SK-N-SH treated with all-trans-retinoic acid at 6 μM for 48 hours (cell line): ENCODE data around the gene APOBEC3H.

Experiments
- ATAC-seq: fragments of 200-7000 bp; cut with Tn5 transposase; 3 replicates; pipeline ENCODE4 v1.9.1; 2020; ENCODE audit warnings: mild to moderate bottlenecking, moderate library complexity
- BACH2 ChIP-seq: fragments of 250-450 bp; sonication (Bioruptor Pico); IDR thresholded peaks from 2 replicates; pipeline ENCODE4 v1.9.0; 2021; ENCODE audit warnings: mild to moderate bottlenecking, borderline replicate concordance
- CSDC2 ChIP-seq: fragments of 250-450 bp; sonication (Bioruptor Pico); IDR thresholded peaks from 2 replicates; pipeline ENCODE4 v1.5.0; 2020; ENCODE audit warnings: mild to moderate bottlenecking, moderate library complexity
- ESRRG ChIP-seq: fragments of 250-450 bp; sonication (Bioruptor Pico); IDR thresholded peaks from 2 replicates; pipeline ENCODE4 v1.6.1; 2021; ENCODE audit warnings: mild to moderate bottlenecking
- ISL1 ChIP-seq: fragments of 250-450 bp; sonication (Bioruptor Pico); IDR thresholded peaks from 2 replicates; pipeline ENCODE4 v2.1.2; 2022; ENCODE audit warnings: mild to moderate bottlenecking, moderate library complexity
- OSR1 ChIP-seq: fragments of 250-450 bp; sonication (Bioruptor Pico); IDR thresholded peaks from 2 replicates; pipeline ENCODE4 v1.8.0; 2022; ENCODE audit warnings: moderate library complexity, mild to moderate bottlenecking, inconsistent platforms
- PPARA ChIP-seq: fragments of 250-450 bp; sonication (Bioruptor Pico); IDR thresholded peaks from 2 replicates; pipeline ENCODE4 v1.5.0; 2020; ENCODE audit warnings: mild to moderate bottlenecking, borderline replicate concordance
- RARB ChIP-seq: fragments of 250-450 bp; sonication (Bioruptor Pico); IDR thresholded peaks from 2 replicates; pipeline ENCODE4 v1.8.0; 2021; ENCODE audit warnings: mild to moderate bottlenecking, moderate library complexity
- SNAI2 ChIP-seq: fragments of 250-450 bp; sonication (Bioruptor Pico); IDR thresholded peaks from 2 replicates; pipeline ENCODE4 v1.5.0; 2020; ENCODE audit warnings: mild to moderate bottlenecking, moderate library complexity
- TCF4 ChIP-seq: fragments of 250-450 bp; sonication (Bioruptor Pico); IDR thresholded peaks from 2 replicates; pipeline ENCODE4 v1.8.0; 2021; ENCODE audit warnings: mild to moderate bottlenecking, moderate library complexity, borderline replicate concordance
- TOX ChIP-seq: fragments of 250-450 bp; sonication (Bioruptor Pico); IDR thresholded peaks from 2 replicates; pipeline ENCODE4 v1.8.0; 2021; ENCODE audit warnings: mild to moderate bottlenecking, moderate library complexity, borderline replicate concordance
- ZC3H10 ChIP-seq: fragments of 250-450 bp; sonication (Bioruptor Pico); IDR thresholded peaks from 2 replicates; pipeline ENCODE4 v1.5.1; 2021; ENCODE audit warnings: mild to moderate bottlenecking, moderate library complexity
- ZFP3 ChIP-seq: fragments of 250-450 bp; sonication (Bioruptor Pico); IDR thresholded peaks from 2 replicates; pipeline ENCODE4 v1.5.0; 2020; ENCODE audit warnings: mild to moderate bottlenecking, moderate library complexity
- ZFP30 ChIP-seq: fragments of 450-650 bp; formaldehyde crosslinking; IDR thresholded peaks from 2 replicates; pipeline ENCODE4 v1.5.0; 2022; ENCODE audit warnings: mild to moderate bottlenecking, moderate library complexity
- ZNF565 ChIP-seq: fragments of 450-650 bp; formaldehyde crosslinking; conservative IDR thresholded peaks from 2 replicates; pipeline ENCODE4 v1.5.0; 2020; ENCODE audit warnings: low read depth, mild to moderate bottlenecking, moderate library complexity
- ZNF70 ChIP-seq: fragments of 450-650 bp; formaldehyde crosslinking; IDR thresholded peaks from 2 replicates; pipeline ENCODE4 v1.5.0; 2020; ENCODE audit warnings: mild to moderate bottlenecking, moderate library complexity
- ZNF8 ChIP-seq: fragments of 450-650 bp; formaldehyde crosslinking; IDR thresholded peaks from 2 replicates; pipeline ENCODE4 v1.5.0; 2020; ENCODE audit warnings: mild to moderate bottlenecking, moderate library complexity
- TF ChIP-seq, protein P1 (sequence below): fragments of 250-450 bp; sonication (Bioruptor Pico); IDR thresholded peaks from 2 replicates; pipeline ENCODE4 v1.5.1; 2021; ENCODE audit warnings: mild to moderate bottlenecking, moderate library complexity
- TF ChIP-seq, protein P2 (sequence below): fragments of 250-450 bp; sonication (Bioruptor Pico); IDR thresholded peaks from 2 replicates; pipeline ENCODE4 v1.8.0; 2021; ENCODE audit warnings: low read depth, mild to moderate bottlenecking, moderate library complexity, borderline replicate concordance
- TF ChIP-seq, protein P3 (sequence below): fragments of 250-450 bp; sonication (Bioruptor Pico); IDR thresholded peaks from 2 replicates; pipeline ENCODE4 v1.8.0; 2020; ENCODE audit warnings: mild to moderate bottlenecking, moderate library complexity, borderline replicate concordance
- TF ChIP-seq, protein P4 (sequence below): fragments of 250-450 bp; sonication (Bioruptor Pico); IDR thresholded peaks from 2 replicates; pipeline ENCODE4 v1.5.1; 2020; ENCODE audit warnings: low read depth, mild to moderate bottlenecking, moderate library complexity

The APOBEC3H gene

DNA sequence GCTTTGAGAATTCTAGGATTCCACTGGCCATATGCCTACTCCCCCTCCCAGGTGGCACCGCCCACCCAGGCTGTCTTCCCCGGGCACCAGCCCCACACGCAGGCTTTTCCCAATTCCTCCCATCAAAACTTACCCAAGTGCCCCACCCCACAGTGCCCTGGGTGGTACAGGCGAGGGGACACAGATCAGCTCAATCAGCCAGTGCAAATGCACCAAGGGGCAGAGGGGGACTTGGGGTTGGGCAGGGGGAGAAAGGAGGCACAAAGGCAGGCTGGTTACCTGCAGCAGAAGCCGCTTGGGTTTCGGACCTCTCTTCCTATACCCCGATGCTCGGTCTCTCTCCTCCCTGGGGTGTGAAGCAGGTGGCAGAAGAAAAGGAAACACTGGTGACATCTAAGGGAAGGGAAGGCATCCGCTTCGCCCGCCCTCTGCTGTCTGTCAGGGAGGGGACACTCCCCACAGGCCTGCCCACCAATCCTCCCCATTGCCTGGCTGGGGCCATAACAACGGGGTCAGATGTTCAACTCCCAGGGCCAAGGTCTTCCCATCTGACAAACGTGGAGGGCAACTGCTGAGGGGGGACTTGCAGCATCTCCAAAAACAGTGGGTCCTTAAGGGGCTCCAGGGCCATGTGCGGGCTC lies 41.4 kb downstream of the APOBEC3H start:
- ATAC-seq, result no peak
- no peak for TF ChIP-seq TCF4 (CRISPR knock-in tag)
- TF ChIP-seq, protein P1, sequence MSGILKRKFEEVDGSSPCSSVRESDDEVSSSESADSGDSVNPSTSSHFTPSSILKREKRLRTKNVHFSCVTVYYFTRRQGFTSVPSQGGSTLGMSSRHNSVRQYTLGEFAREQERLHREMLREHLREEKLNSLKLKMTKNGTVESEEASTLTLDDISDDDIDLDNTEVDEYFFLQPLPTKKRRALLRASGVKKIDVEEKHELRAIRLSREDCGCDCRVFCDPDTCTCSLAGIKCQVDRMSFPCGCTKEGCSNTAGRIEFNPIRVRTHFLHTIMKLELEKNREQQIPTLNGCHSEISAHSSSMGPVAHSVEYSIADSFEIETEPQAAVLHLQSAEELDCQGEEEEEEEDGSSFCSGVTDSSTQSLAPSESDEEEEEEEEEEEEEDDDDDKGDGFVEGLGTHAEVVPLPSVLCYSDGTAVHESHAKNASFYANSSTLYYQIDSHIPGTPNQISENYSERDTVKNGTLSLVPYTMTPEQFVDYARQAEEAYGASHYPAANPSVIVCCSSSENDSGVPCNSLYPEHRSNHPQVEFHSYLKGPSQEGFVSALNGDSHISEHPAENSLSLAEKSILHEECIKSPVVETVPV (CRISPR knock-in tag), result no peak
- no peak for TF ChIP-seq RARB (CRISPR knock-in tag)
- TF ChIP-seq ZNF8 (CRISPR knock-in tag), result no peak
- TF ChIP-seq CSDC2 (CRISPR knock-in tag), result no peak
- TF ChIP-seq TOX (CRISPR knock-in tag), result no peak
- no peak for TF ChIP-seq ZFP3
- no peak for TF ChIP-seq ISL1 (CRISPR knock-in tag)
- no peak for TF ChIP-seq ZC3H10 (CRISPR knock-in tag)
- no peak for TF ChIP-seq PPARA (CRISPR knock-in tag)
- no peak for TF ChIP-seq ZNF70 (CRISPR knock-in tag)
- TF ChIP-seq OSR1 (CRISPR knock-in tag), result no peak
- TF ChIP-seq, protein P2, sequence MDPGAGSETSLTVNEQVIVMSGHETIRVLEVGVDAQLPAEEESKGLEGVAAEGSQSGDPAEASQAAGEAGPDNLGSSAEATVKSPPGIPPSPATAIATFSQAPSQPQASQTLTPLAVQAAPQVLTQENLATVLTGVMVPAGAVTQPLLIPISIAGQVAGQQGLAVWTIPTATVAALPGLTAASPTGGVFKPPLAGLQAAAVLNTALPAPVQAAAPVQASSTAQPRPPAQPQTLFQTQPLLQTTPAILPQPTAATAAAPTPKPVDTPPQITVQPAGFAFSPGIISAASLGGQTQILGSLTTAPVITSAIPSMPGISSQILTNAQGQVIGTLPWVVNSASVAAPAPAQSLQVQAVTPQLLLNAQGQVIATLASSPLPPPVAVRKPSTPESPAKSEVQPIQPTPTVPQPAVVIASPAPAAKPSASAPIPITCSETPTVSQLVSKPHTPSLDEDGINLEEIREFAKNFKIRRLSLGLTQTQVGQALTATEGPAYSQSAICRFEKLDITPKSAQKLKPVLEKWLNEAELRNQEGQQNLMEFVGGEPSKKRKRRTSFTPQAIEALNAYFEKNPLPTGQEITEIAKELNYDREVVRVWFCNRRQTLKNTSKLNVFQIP (CRISPR knock-in tag), result no peak
- TF ChIP-seq, protein P3, sequence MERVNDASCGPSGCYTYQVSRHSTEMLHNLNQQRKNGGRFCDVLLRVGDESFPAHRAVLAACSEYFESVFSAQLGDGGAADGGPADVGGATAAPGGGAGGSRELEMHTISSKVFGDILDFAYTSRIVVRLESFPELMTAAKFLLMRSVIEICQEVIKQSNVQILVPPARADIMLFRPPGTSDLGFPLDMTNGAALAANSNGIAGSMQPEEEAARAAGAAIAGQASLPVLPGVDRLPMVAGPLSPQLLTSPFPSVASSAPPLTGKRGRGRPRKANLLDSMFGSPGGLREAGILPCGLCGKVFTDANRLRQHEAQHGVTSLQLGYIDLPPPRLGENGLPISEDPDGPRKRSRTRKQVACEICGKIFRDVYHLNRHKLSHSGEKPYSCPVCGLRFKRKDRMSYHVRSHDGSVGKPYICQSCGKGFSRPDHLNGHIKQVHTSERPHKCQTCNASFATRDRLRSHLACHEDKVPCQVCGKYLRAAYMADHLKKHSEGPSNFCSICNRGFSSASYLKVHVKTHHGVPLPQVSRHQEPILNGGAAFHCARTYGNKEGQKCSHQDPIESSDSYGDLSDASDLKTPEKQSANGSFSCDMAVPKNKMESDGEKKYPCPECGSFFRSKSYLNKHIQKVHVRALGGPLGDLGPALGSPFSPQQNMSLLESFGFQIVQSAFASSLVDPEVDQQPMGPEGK (CRISPR knock-in tag), result no peak
- TF ChIP-seq ESRRG (CRISPR knock-in tag), result no peak

GRCh38 chr22:39139933-39140332 lies 42.9 kb downstream of the APOBEC3H start:
- no peak for TF ChIP-seq ZFP3
- no peak for TF ChIP-seq RARB (CRISPR knock-in tag)
- no peak for TF ChIP-seq ZNF70 (CRISPR knock-in tag)
- no peak for TF ChIP-seq CSDC2 (CRISPR knock-in tag)
- no peak for TF ChIP-seq PPARA (CRISPR knock-in tag)
- no peak for TF ChIP-seq TCF4 (CRISPR knock-in tag)
- TF ChIP-seq ESRRG (CRISPR knock-in tag), result no peak
- TF ChIP-seq, protein P4, sequence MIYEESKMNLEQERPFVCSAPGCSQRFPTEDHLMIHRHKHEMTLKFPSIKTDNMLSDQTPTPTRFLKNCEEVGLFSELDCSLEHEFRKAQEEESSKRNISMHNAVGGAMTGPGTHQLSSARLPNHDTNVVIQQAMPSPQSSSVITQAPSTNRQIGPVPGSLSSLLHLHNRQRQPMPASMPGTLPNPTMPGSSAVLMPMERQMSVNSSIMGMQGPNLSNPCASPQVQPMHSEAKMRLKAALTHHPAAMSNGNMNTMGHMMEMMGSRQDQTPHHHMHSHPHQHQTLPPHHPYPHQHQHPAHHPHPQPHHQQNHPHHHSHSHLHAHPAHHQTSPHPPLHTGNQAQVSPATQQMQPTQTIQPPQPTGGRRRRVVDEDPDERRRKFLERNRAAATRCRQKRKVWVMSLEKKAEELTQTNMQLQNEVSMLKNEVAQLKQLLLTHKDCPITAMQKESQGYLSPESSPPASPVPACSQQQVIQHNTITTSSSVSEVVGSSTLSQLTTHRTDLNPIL (CRISPR knock-in tag), result no peak
- TF ChIP-seq ZNF565 (CRISPR knock-in tag), result no peak
- TF ChIP-seq, protein P3 (CRISPR knock-in tag), result no peak
- TF ChIP-seq ISL1 (CRISPR knock-in tag), result no peak
- no peak for TF ChIP-seq TOX (CRISPR knock-in tag)
- TF ChIP-seq BACH2 (CRISPR knock-in tag), result no peak
- TF ChIP-seq, protein P2 (CRISPR knock-in tag), result no peak
- no peak for TF ChIP-seq ZFP30 (CRISPR knock-in tag)
- TF ChIP-seq ZNF8 (CRISPR knock-in tag), result no peak
- no peak for TF ChIP-seq OSR1 (CRISPR knock-in tag)
- no peak for TF ChIP-seq SNAI2 (CRISPR knock-in tag)
- no peak for ATAC-seq
